IMR-90 (cell line): ENCODE measurements around the gene NUP42.

Source experiments
- BHLHE40 ChIP-seq: fragments of 150-350 bp; IDR thresholded peaks from 2 replicates; pipeline ENCODE4 v1.6.1; 2016; ENCODE audit warnings: mild to moderate bottlenecking, low read depth, low read length
- CEBPB ChIP-seq: IDR thresholded peaks from 2 replicates; pipeline ENCODE4 v1.6.1; 2012; ENCODE audit warnings: low read depth, low read length, improper control_type of control experiment
- CHD1 ChIP-seq: IDR thresholded peaks from 2 replicates; pipeline ENCODE4 v1.6.1; 2012; ENCODE audit warnings: low read depth, low read length, improper control_type of control experiment
- CTCF ChIP-seq: conservative IDR thresholded peaks from 2 replicates; pipeline ENCODE4 v1.5.1; 2012; ENCODE audit warnings: mild to moderate bottlenecking, low read depth, low read length, improper control_type of control experiment
- FOS ChIP-seq: fragments of 150-350 bp; IDR thresholded peaks from 2 replicates; pipeline ENCODE4 v1.6.1; 2016; ENCODE audit warnings: low read depth, low read length
- MAFK ChIP-seq: IDR thresholded peaks from 2 replicates; pipeline ENCODE4 v1.6.1; 2012; ENCODE audit warnings: low read depth, low read length, improper control_type of control experiment
- MXI1 ChIP-seq: IDR thresholded peaks from 2 replicates; pipeline ENCODE4 v1.6.1; 2012; ENCODE audit warnings: low read depth, mild to moderate bottlenecking, low read length, moderate library complexity, borderline replicate concordance
- NFE2L2 ChIP-seq: fragments of 150-350 bp; IDR thresholded peaks from 2 replicates; pipeline ENCODE4 v1.6.1; 2016; ENCODE audit warnings: low read depth, mild to moderate bottlenecking, low read length
- POLR2A ChIP-seq: IDR thresholded peaks from 2 replicates; pipeline ENCODE4 v1.6.1; 2012; ENCODE audit warnings: mild to moderate bottlenecking, low read depth, low read length
- RAD21 ChIP-seq: IDR thresholded peaks from 2 replicates; pipeline ENCODE4 v1.6.1; 2012; ENCODE audit warnings: low read length, improper control_type of control experiment
- RCOR1 ChIP-seq: IDR thresholded peaks from 2 replicates; pipeline ENCODE4 v1.6.1; 2012; ENCODE audit warnings: mild to moderate bottlenecking, low read length, improper control_type of control experiment; ENCODE audit not compliant: insufficient replicate concordance
- RFX5 ChIP-seq: IDR thresholded peaks from 2 replicates; pipeline ENCODE4 v1.8.0; 2012; ENCODE audit warnings: low read depth, mild to moderate bottlenecking, low read length, moderate library complexity
- SMC3 ChIP-seq: fragments of 150-350 bp; IDR thresholded peaks from 2 replicates; pipeline ENCODE4 v1.6.1; 2016; ENCODE audit warnings: low read depth, mild to moderate bottlenecking, antibody characterized with exemption, low read length, moderate library complexity
- USF2 ChIP-seq: fragments of 150-350 bp; IDR thresholded peaks from 2 replicates; pipeline ENCODE4 v1.6.1; 2017; ENCODE audit warnings: mild to moderate bottlenecking, antibody characterized with exemption, low read length, low read depth

GRCh38 chr7:23212841-23213240 lies 31.0 kb downstream of the NUP42 start:
- no peak for TF ChIP-seq BHLHE40
- TF ChIP-seq CTCF, result no peak
- no peak for TF ChIP-seq POLR2A
- no peak for TF ChIP-seq CEBPB
- no peak for TF ChIP-seq NFE2L2
- TF ChIP-seq USF2, result no peak
- no peak for TF ChIP-seq FOS
- no peak for TF ChIP-seq RCOR1
- TF ChIP-seq MXI1, result no peak
- TF ChIP-seq RAD21, result no peak
- TF ChIP-seq RFX5, result no peak
- TF ChIP-seq SMC3, result no peak
- no peak for TF ChIP-seq CHD1
- TF ChIP-seq MAFK, result no peak
